MM.1S (cell line): ENCODE results near the gene FER.

Experiments used
- EZH2 ChIP-seq: fragments of 300-600 bp; sonication (generic); optimal IDR thresholded peaks from 2 replicates; pipeline ENCODE3; 2017; ENCODE audit warnings: low read depth, mild to moderate bottlenecking, antibody characterized with exemption, low read length, mixed read lengths
- TF ChIP-seq, protein P1 (sequence below): fragments of 300-600 bp; sonication (generic); IDR thresholded peaks from 2 replicates; pipeline ENCODE4 v1.5.1; 2016; ENCODE audit warnings: antibody characterized with exemption, low read length, mixed read lengths

GRCh38 chr5:108818613-108819272 is 71.0 kb downstream of the FER start:
- TF ChIP-seq, protein P1, sequence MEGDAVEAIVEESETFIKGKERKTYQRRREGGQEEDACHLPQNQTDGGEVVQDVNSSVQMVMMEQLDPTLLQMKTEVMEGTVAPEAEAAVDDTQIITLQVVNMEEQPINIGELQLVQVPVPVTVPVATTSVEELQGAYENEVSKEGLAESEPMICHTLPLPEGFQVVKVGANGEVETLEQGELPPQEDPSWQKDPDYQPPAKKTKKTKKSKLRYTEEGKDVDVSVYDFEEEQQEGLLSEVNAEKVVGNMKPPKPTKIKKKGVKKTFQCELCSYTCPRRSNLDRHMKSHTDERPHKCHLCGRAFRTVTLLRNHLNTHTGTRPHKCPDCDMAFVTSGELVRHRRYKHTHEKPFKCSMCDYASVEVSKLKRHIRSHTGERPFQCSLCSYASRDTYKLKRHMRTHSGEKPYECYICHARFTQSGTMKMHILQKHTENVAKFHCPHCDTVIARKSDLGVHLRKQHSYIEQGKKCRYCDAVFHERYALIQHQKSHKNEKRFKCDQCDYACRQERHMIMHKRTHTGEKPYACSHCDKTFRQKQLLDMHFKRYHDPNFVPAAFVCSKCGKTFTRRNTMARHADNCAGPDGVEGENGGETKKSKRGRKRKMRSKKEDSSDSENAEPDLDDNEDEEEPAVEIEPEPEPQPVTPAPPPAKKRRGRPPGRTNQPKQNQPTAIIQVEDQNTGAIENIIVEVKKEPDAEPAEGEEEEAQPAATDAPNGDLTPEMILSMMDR, result no peak
- TF ChIP-seq EZH2, result no peak
